Hepatic stellate cell (primary cell): Measurements from ENCODE around the gene CTR9.
"Not testable (repeated sequence)": the region's sequence is repeated elsewhere in the genome, so short reads cannot be mapped to it uniquely, and the experiment has no call there.

Experiments
- DNase-seq: peaks from one replicate; pipeline ENCODE4 v3.0.0; 2011; ENCODE audit warnings: low spot score

Gene CTR9

GRCh38 chr11:10822491-10822890 is 71.4 kb downstream of the CTR9 start:
- not testable (repeated sequence) for DNase-seq

- no peak for DNase-seq
These were observed 72.1 kb downstream of the CTR9 start for GRCh38 chr11:10823152-10823579.

GRCh38 chr11:10824888-10825287 is 73.8 kb downstream of the CTR9 start:
- no peak for DNase-seq

- DNase-seq: no peak
These were observed 77.4 kb downstream of the CTR9 start for GRCh38 chr11:10828402-10828801.

GRCh38 chr11:10829139-10829538 is 78.1 kb downstream of the CTR9 start:
- no peak for DNase-seq
